ENCODE data around the gene PRRC2A.
"Not testable (repeated sequence)": the region's sequence is repeated elsewhere in the genome, so short reads cannot be mapped to it uniquely, and the experiment has no call there.

The PRRC2A gene

GRCh38 chr6:31586599-31587281 lies 33.8 kb upstream of the PRRC2A start:
- no peak for FAIRE-seq
- no peak for TF ChIP-seq CTCF (IDR thresholded peaks at IDR 0.05; ENCODE audit: insufficient read depth, missing control alignments)
- DNase-seq (ENCODE audit: insufficient read length, low spot score): no peak

- FAIRE-seq: no peak
- TF ChIP-seq CTCF (IDR thresholded peaks at IDR 0.05; ENCODE audit: insufficient read depth, missing control alignments): no peak
Observed at GRCh38 chr6:31587791-31588777, 32.4 kb upstream of the PRRC2A start.

GRCh38 chr6:31588871-31589650 lies 31.5 kb upstream of the PRRC2A start:
- FAIRE-seq (no peak), DNase-seq (ENCODE audit: insufficient read length, low spot score) (no peak)
- TF ChIP-seq CTCF (IDR thresholded peaks at IDR 0.05; ENCODE audit: insufficient read depth, missing control alignments): no peak

More at GRCh38 chr6:31587791-31588777, 32.4 kb upstream of the PRRC2A start:
- DNase-seq (ENCODE audit: insufficient read length, low spot score): no peak

- not testable (repeated sequence) for FAIRE-seq; DNase-seq (ENCODE audit: insufficient read length, low spot score)
Observed at GRCh38 chr6:31590691-31591090, 29.8 kb upstream of the PRRC2A start.

- FAIRE-seq (no peak), DNase-seq (ENCODE audit: insufficient read length, low spot score) (no peak)
- no peak for TF ChIP-seq CTCF (IDR thresholded peaks at IDR 0.05; ENCODE audit: insufficient read depth, missing control alignments)
Observed at GRCh38 chr6:31592396-31592771, 28.1 kb upstream of the PRRC2A start.

GRCh38 chr6:31597006-31597405 lies 23.5 kb upstream of the PRRC2A start:
- peak; percentile 45 for TF ChIP-seq CTCF (IDR thresholded peaks at IDR 0.05; ENCODE audit: insufficient read depth, missing control alignments)
- no peak for FAIRE-seq

GRCh38 chr6:31607317-31607716 lies 13.2 kb upstream of the PRRC2A start:
- TF ChIP-seq CTCF (IDR thresholded peaks at IDR 0.05; ENCODE audit: insufficient read depth, missing control alignments): no peak
- FAIRE-seq (no peak), DNase-seq (ENCODE audit: insufficient read length, low spot score) (no peak)

More at GRCh38 chr6:31597006-31597405, 23.5 kb upstream of the PRRC2A start:
- no peak for DNase-seq (ENCODE audit: insufficient read length, low spot score)

Data from D721Med (cell line).